Endothelial cell of umbilical vein (primary cell): ENCODE results near the gene THSD1.

Experiments used
- CTCF ChIP-seq, 2 donors: IDR thresholded peaks; 1 replicate in 1 of 2; 2 replicates in 1 of 2; pipeline ENCODE4 v1.5.1; 2011; ENCODE audit warnings: low read length in 2 of 2, mild to moderate bottlenecking in 2 of 2, moderate library complexity in 2 of 2, control low read depth in 1 of 2, inconsistent platforms in 1 of 2, low read depth in 1 of 2; ENCODE audit not compliant: insufficient read depth in 1 of 2; ENCODE audit errors: extremely low read depth in 1 of 2
- EZH2 ChIP-seq: IDR thresholded peaks from 2 replicates; pipeline ENCODE4 v1.6.1; 2012; ENCODE audit warnings: borderline replicate concordance, low read depth, mild to moderate bottlenecking, moderate library complexity, low read length, inconsistent platforms; ENCODE audit not compliant: severe bottlenecking
- JUN ChIP-seq: IDR thresholded peaks from 2 replicates; pipeline ENCODE4 v1.6.1; 2011; ENCODE audit warnings: borderline replicate concordance, low read depth; ENCODE audit not compliant: insufficient read length, insufficient read depth
- POLR2A ChIP-seq: IDR thresholded peaks from 2 replicates; pipeline ENCODE4 v1.6.1; 2012; ENCODE audit warnings: low read depth, mild to moderate bottlenecking, control low read depth, low read length
- POLR2AphosphoS5 ChIP-seq: IDR thresholded peaks from 2 replicates; pipeline ENCODE4 v1.6.1; 2012; ENCODE audit warnings: low read depth, mild to moderate bottlenecking, control low read depth, low read length, moderate library complexity; ENCODE audit not compliant: insufficient read depth

GRCh38 chr13:52366291-52366690, 39.7 kb downstream of the THSD1 start:
- TF ChIP-seq CTCF (IDR thresholded peaks at IDR 0.05; ENCODE audit: extremely low read depth in 1 of 2, insufficient read depth in 1 of 2, low read depth in 1 of 2, low read length in 2 of 2) (no peak), POLR2AphosphoS5 (no peak), POLR2A (no peak), JUN (no peak), EZH2 (no peak)
